A673 (cell line): ENCODE measurements around the gene FUT2.

Source experiments
- EZH2 ChIP-seq: fragments of 200-600 bp; sonication (generic); IDR thresholded peaks from 2 replicates; pipeline ENCODE4 v1.6.1; 2017; ENCODE audit warnings: borderline replicate concordance, low read depth, mild to moderate bottlenecking, mixed read lengths, antibody characterized with exemption, low read length; ENCODE audit not compliant: poor library complexity, severe bottlenecking
- TF ChIP-seq, protein P1 (sequence below): fragments of 300-800, 200-600 bp; sonication (generic); conservative IDR thresholded peaks from 2 replicates; pipeline ENCODE4 v1.5.1; 2017; ENCODE audit warnings: low read depth, mild to moderate bottlenecking, antibody characterized with exemption, low read length, moderate library complexity, mixed read lengths

- TF ChIP-seq, protein P1, sequence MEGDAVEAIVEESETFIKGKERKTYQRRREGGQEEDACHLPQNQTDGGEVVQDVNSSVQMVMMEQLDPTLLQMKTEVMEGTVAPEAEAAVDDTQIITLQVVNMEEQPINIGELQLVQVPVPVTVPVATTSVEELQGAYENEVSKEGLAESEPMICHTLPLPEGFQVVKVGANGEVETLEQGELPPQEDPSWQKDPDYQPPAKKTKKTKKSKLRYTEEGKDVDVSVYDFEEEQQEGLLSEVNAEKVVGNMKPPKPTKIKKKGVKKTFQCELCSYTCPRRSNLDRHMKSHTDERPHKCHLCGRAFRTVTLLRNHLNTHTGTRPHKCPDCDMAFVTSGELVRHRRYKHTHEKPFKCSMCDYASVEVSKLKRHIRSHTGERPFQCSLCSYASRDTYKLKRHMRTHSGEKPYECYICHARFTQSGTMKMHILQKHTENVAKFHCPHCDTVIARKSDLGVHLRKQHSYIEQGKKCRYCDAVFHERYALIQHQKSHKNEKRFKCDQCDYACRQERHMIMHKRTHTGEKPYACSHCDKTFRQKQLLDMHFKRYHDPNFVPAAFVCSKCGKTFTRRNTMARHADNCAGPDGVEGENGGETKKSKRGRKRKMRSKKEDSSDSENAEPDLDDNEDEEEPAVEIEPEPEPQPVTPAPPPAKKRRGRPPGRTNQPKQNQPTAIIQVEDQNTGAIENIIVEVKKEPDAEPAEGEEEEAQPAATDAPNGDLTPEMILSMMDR: no peak
- no peak for TF ChIP-seq EZH2
Observed at GRCh38 chr19:48714759-48715675, 19.2 kb downstream of the FUT2 start.
